Bronchial epithelial cell (primary cell): Measurements from ENCODE around the gene WDR37. TPM values are rescaled to one million over a fixed set of nuclear protein-coding genes. Genes with fewer than 3 reads are reported as not detected.

Experiments
- DNase-seq: peaks from one replicate; pipeline ENCODE4 v3.0.0-alpha.2; 2010; ENCODE audit warnings: low read depth
- FAIRE-seq: peaks from 2 replicates; lab custom pipeline; 2011; peaks lifted over from hg19 to GRCh38; lab: Jason Lieb, UNC
- H3K27me3 ChIP-seq: 2 replicates; pipeline ENCODE4 v1.5.1; 2011; ENCODE audit warnings: low read length; ENCODE audit not compliant: control insufficient read depth, insufficient read depth
- H3K36me3 ChIP-seq: 2 replicates; pipeline ENCODE4 v1.5.1; 2011; ENCODE audit warnings: low read length; ENCODE audit not compliant: control insufficient read depth, insufficient read depth
- H3K4me3 ChIP-seq: 2 replicates; pipeline ENCODE4 v1.5.1; 2011; ENCODE audit warnings: mild to moderate bottlenecking, low read depth, low read length, control low read depth
- total RNA-seq: library from RNA; depleted of rRNA; stranded (reverse); fragments of >200 nt; gene quantifications from 2 replicates; pipeline ENCODE4 v1.2.1, GENCODE V29; 2014
- TF ChIP-seq, protein P1 (sequence below): IDR thresholded peaks from 2 replicates; pipeline ENCODE4 v1.5.1; 2011; ENCODE audit warnings: mild to moderate bottlenecking, moderate library complexity, low read length, control low read depth, inconsistent platforms; ENCODE audit not compliant: insufficient read depth, severe bottlenecking

Gene WDR37
- total RNA-seq, 1 donor from 2014 or later = 11.1 TPM

DNA sequence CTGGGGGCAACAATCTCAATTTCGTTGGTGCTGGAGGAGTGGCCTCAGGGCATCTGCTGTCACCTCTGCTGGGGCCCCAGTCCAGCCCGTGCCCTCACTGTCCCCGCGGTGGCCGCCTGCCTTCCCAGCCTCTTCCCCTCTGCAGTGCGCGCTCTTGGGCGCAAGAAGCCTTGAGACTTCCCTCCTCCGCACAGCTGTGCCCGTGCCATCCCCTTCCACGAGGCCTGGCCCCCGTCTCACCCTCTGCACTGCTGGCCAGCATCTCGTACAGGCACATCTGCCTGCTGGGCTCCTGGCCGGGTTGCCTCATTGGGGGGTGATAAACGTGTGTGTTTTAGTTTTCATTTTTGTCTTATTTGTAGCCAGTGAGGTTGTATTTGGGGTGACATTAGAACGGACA is 44.5 kb upstream of the WDR37 start:
- DNase-seq = no peak
- H3K27me3 ChIP-seq = no peaks in the 10 kb centered on the region
- TF ChIP-seq, protein P1, sequence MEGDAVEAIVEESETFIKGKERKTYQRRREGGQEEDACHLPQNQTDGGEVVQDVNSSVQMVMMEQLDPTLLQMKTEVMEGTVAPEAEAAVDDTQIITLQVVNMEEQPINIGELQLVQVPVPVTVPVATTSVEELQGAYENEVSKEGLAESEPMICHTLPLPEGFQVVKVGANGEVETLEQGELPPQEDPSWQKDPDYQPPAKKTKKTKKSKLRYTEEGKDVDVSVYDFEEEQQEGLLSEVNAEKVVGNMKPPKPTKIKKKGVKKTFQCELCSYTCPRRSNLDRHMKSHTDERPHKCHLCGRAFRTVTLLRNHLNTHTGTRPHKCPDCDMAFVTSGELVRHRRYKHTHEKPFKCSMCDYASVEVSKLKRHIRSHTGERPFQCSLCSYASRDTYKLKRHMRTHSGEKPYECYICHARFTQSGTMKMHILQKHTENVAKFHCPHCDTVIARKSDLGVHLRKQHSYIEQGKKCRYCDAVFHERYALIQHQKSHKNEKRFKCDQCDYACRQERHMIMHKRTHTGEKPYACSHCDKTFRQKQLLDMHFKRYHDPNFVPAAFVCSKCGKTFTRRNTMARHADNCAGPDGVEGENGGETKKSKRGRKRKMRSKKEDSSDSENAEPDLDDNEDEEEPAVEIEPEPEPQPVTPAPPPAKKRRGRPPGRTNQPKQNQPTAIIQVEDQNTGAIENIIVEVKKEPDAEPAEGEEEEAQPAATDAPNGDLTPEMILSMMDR = no peak
- H3K4me3 ChIP-seq = no peak overlapping the region
- peaks cover 37% of the 10 kb centered on the region for H3K36me3 ChIP-seq
- no peak for FAIRE-seq

DNA sequence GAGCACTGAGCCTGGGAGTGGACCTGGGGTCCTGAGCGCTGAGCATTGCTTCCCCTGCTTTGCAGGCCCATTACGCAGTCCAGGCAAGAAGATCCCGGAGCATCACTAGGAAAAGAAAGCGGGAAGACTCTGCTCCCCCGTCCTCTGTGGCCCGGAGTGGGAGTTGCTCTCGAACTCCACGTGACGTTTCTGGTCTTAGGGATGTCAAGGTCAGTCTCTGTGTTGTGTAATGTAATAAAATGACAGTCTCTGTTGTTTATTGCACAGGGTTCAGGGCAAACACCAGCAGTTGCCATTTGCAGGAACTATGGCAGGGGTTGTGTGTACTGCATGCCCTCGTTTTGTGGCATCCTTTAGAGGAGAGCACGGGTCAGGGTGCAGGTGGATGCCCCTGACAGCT is 40.5 kb upstream of the WDR37 start:
- H3K36me3 ChIP-seq = peaks cover 26% of the 10 kb centered on the region
- peak; percentile 90 for FAIRE-seq
- TF ChIP-seq, protein P1 = no peak

GRCh38 chr10:1019362-1019761 is 36.8 kb upstream of the WDR37 start:
- peaks cover 10% of the 10 kb centered on the region for H3K36me3 ChIP-seq
- DNase-seq = no peak
- no peak overlapping the region for H3K4me3 ChIP-seq
- TF ChIP-seq, protein P1 = no peak
- FAIRE-seq = no peak
- no peaks in the 10 kb centered on the region for H3K27me3 ChIP-seq

More for the DNA sequence above, 40.5 kb upstream of the WDR37 start:
- no peak for DNase-seq
- no peaks in the 10 kb centered on the region for H3K27me3 ChIP-seq
- H3K4me3 ChIP-seq = no peak overlapping the region

- DNase-seq (no peak), FAIRE-seq (no peak)
Measured at GRCh38 chr10:1020460-1020859, 35.7 kb upstream of the WDR37 start.

DNA sequence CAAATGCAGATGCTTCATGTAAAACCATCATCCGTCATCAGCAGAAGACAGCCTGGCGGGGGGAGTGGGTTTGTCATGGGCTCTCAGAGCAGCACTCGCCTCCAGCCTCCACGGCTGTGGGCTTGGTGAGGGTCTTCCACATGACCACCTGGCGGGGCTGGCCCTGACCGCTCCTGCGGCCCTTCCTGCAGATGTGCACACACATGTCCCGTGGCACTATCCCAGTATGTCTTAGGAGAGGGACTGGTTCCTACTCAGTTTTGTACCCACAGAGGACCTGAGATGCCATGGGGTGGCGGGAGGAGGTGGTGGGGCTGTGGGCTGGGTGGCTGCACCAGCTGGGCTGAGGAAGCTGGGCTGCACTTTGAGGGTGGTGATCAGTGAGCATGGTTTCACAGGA is 35.2 kb upstream of the WDR37 start:
- DNase-seq (no peak), FAIRE-seq (no peak)
- TF ChIP-seq, protein P1 = no peak
- peaks cover 8% of the 10 kb centered on the region for H3K36me3 ChIP-seq
- H3K4me3 ChIP-seq = no peak overlapping the region
- H3K27me3 ChIP-seq = no peaks in the 10 kb centered on the region

More at GRCh38 chr10:1020460-1020859, 35.7 kb upstream of the WDR37 start:
- Histone ChIP-seq H3K4me3 (no peak overlapping the region), H3K36me3 (peaks cover 9% of the 10 kb centered on the region), H3K27me3 (no peaks in the 10 kb centered on the region)
- TF ChIP-seq, protein P1 = no peak

- TF ChIP-seq, protein P1 = no peak
- no peaks in the 10 kb centered on the region for H3K27me3 ChIP-seq
- FAIRE-seq = no peak
Measured at GRCh38 chr10:1022413-1022812, 33.8 kb upstream of the WDR37 start.

More at GRCh38 chr10:1022413-1022812, 33.8 kb upstream of the WDR37 start:
- no peak overlapping the region for H3K4me3 ChIP-seq
- no peak for DNase-seq
- peaks cover 2% of the 10 kb centered on the region for H3K36me3 ChIP-seq
